IMR-90 (cell line): ENCODE results near the gene TCF12. TPM values are rescaled to one million over a fixed set of nuclear protein-coding genes. Genes with fewer than 3 reads are reported as not detected.
A peak's percentile ranks its signal among the peaks of the same experiment; 100 is the strongest.

ENCODE experiments used
- ATAC-seq: fragments of 200-7000 bp; cut with Tn5 transposase; 2 replicates; pipeline ENCODE4 v1.9.1; 2020; ENCODE audit warnings: low read depth, mild to moderate bottlenecking, moderate library complexity
- BruUV-seq: library from RNA; stranded (reverse); fragments of 400-500 nt; replicated peaks from 2 replicates; lab custom pipeline; 2021; lab: Mats Ljungman, UMichigan
- CTCF ChIA-PET: fragments of 300-600 bp; formaldehyde crosslinking; extraction: SDS; loops from one replicate; lab custom pipeline; 2021; ENCODE audit warnings: antibody characterized with exemption; lab: Yijun Ruan, JAX
- POLR2A ChIA-PET: fragments of 300-600 bp; sonication (Branson Sonifier 250); formaldehyde crosslinking; loops from one replicate; lab custom pipeline; 2022; ENCODE audit warnings: antibody characterized with exemption; ENCODE audit not compliant: unreplicated experiment; lab: Charles Lee
- DNase-seq: peaks from one replicate; pipeline ENCODE4 v3.0.0; 2013
- H2AFZ ChIP-seq: replicated peaks from 2 replicates; pipeline ENCODE3; 2013; ENCODE audit warnings: low read length, mild to moderate bottlenecking; ENCODE audit not compliant: poor library complexity
- H2AK5ac ChIP-seq: 2 replicates; pipeline ENCODE4 v1.6.1; 2013; ENCODE audit warnings: low read depth, low read length, inconsistent platforms
- H2AK9ac ChIP-seq: replicated peaks from 2 replicates; pipeline ENCODE3; 2013; ENCODE audit warnings: mild to moderate bottlenecking, low read depth, low read length, moderate library complexity; ENCODE audit not compliant: poor library complexity
- H2BK120ac ChIP-seq: 2 replicates; pipeline ENCODE4 v1.6.1; 2013; ENCODE audit warnings: low read depth, low read length, inconsistent platforms
- H2BK15ac ChIP-seq: 3 replicates; pipeline ENCODE4 v1.6.1; 2013; ENCODE audit warnings: low read depth, low read length, inconsistent platforms
- H2BK20ac ChIP-seq: 2 replicates; pipeline ENCODE4 v1.6.1; 2013; ENCODE audit warnings: low read depth, mild to moderate bottlenecking, inconsistent platforms, low read length, moderate library complexity
- H2BK5ac ChIP-seq: 2 replicates; pipeline ENCODE4 v1.6.1; 2013; ENCODE audit warnings: mild to moderate bottlenecking, low read depth, low read length, inconsistent platforms; ENCODE audit not compliant: poor library complexity, severe bottlenecking
- H3K14ac ChIP-seq: replicated peaks from 2 replicates; pipeline ENCODE4 v1.6.1; 2013; ENCODE audit warnings: low read depth, low read length, inconsistent platforms
- H3K18ac ChIP-seq: 2 replicates; pipeline ENCODE4 v1.6.1; 2013; ENCODE audit warnings: low read depth, low read length, control low read depth
- H3K23ac ChIP-seq: 2 replicates; pipeline ENCODE4 v1.6.1; 2013; ENCODE audit warnings: low read depth, low read length, inconsistent platforms
- H3K27ac ChIP-seq: 2 replicates; pipeline ENCODE4 v1.5.1; 2013; ENCODE audit warnings: mild to moderate bottlenecking, control low read depth, low read length; ENCODE audit not compliant: insufficient read depth
- H3K27me3 ChIP-seq: 2 replicates; pipeline ENCODE4 v1.6.1; 2013; ENCODE audit warnings: low read length; ENCODE audit not compliant: control insufficient read depth, insufficient read depth
- H3K36me3 ChIP-seq: 2 replicates; pipeline ENCODE4 v1.6.1; 2013; ENCODE audit warnings: low read length, mixed read lengths; ENCODE audit not compliant: control insufficient read depth, insufficient read depth
- H3K4ac ChIP-seq: 2 replicates; pipeline ENCODE4 v1.6.1; 2013; ENCODE audit warnings: low read depth, low read length, inconsistent platforms
- H3K4me1 ChIP-seq: 2 replicates; pipeline ENCODE4 v1.6.1; 2013; ENCODE audit warnings: low read length, mixed read lengths; ENCODE audit not compliant: control insufficient read depth, insufficient read depth
- H3K4me2 ChIP-seq: 2 replicates; pipeline ENCODE4 v1.6.1; 2013; ENCODE audit warnings: low read depth, mild to moderate bottlenecking, control low read depth, low read length, moderate library complexity
- H3K4me3 ChIP-seq: 2 replicates; pipeline ENCODE4 v1.5.1; 2013; ENCODE audit warnings: low read depth, mild to moderate bottlenecking, control low read depth, low read length, moderate library complexity; ENCODE audit not compliant: insufficient read depth
- H3K56ac ChIP-seq: 2 replicates; pipeline ENCODE4 v1.6.1; 2013; ENCODE audit warnings: low read length, inconsistent platforms; ENCODE audit not compliant: insufficient read depth; ENCODE audit errors: extremely low read depth
- H3K79me1 ChIP-seq, 2 experiments: 2 replicates each; pipeline ENCODE4 v1.6.1; 2013; ENCODE audit warnings: low read length in 2 of 2, inconsistent platforms in 1 of 2, low read depth in 1 of 2
- H3K9ac ChIP-seq: 2 replicates; pipeline ENCODE4 v1.6.1; 2013; ENCODE audit warnings: low read depth, low read length, control low read depth
- H3K9me1 ChIP-seq: 2 replicates; pipeline ENCODE4 v1.6.1; 2013; ENCODE audit warnings: low read length, inconsistent platforms; ENCODE audit not compliant: insufficient read depth
- H3K9me3 ChIP-seq: 2 replicates; pipeline ENCODE4 v1.6.1; 2013; ENCODE audit warnings: low read length; ENCODE audit not compliant: control insufficient read depth, insufficient read depth
- H4K20me1 ChIP-seq: 2 replicates; pipeline ENCODE4 v1.6.1; 2013; ENCODE audit warnings: low read length, inconsistent platforms; ENCODE audit not compliant: insufficient read depth
- H4K5ac ChIP-seq: 2 replicates; pipeline ENCODE4 v1.6.1; 2013; ENCODE audit warnings: mild to moderate bottlenecking, low read depth, low read length, control low read depth
- H4K8ac ChIP-seq, 2 experiments: 2 replicates each; pipeline ENCODE4 v1.6.1; 2013; ENCODE audit warnings: low read depth in 2 of 2, low read length in 2 of 2, control low read depth in 1 of 2, inconsistent platforms in 1 of 2
- H4K91ac ChIP-seq: 2 replicates; pipeline ENCODE4 v1.6.1; 2013; ENCODE audit warnings: low read depth, low read length, inconsistent platforms; ENCODE audit not compliant: insufficient read depth
- BHLHE40 ChIP-seq: fragments of 150-350 bp; IDR thresholded peaks from 2 replicates; pipeline ENCODE4 v1.6.1; 2016; ENCODE audit warnings: mild to moderate bottlenecking, low read depth, low read length
- CEBPB ChIP-seq: IDR thresholded peaks from 2 replicates; pipeline ENCODE4 v1.6.1; 2012; ENCODE audit warnings: low read depth, low read length, improper control_type of control experiment
- FOS ChIP-seq: fragments of 150-350 bp; IDR thresholded peaks from 2 replicates; pipeline ENCODE4 v1.6.1; 2016; ENCODE audit warnings: low read depth, low read length
- MAFK ChIP-seq: IDR thresholded peaks from 2 replicates; pipeline ENCODE4 v1.6.1; 2012; ENCODE audit warnings: low read depth, low read length, improper control_type of control experiment
- MAZ ChIP-seq: IDR thresholded peaks from 2 replicates; pipeline ENCODE4 v1.6.1; 2012; ENCODE audit warnings: low read depth, mild to moderate bottlenecking, low read length, improper control_type of control experiment, moderate library complexity, borderline replicate concordance
- MXI1 ChIP-seq: IDR thresholded peaks from 2 replicates; pipeline ENCODE4 v1.6.1; 2012; ENCODE audit warnings: low read depth, mild to moderate bottlenecking, low read length, moderate library complexity, borderline replicate concordance
- NFE2L2 ChIP-seq: fragments of 150-350 bp; IDR thresholded peaks from 2 replicates; pipeline ENCODE4 v1.6.1; 2016; ENCODE audit warnings: low read depth, mild to moderate bottlenecking, low read length
- POLR2A ChIP-seq: IDR thresholded peaks from 2 replicates; pipeline ENCODE4 v1.6.1; 2012; ENCODE audit warnings: mild to moderate bottlenecking, low read depth, low read length
- RAD21 ChIP-seq: IDR thresholded peaks from 2 replicates; pipeline ENCODE4 v1.6.1; 2012; ENCODE audit warnings: low read length, improper control_type of control experiment
- RCOR1 ChIP-seq: IDR thresholded peaks from 2 replicates; pipeline ENCODE4 v1.6.1; 2012; ENCODE audit warnings: mild to moderate bottlenecking, low read length, improper control_type of control experiment; ENCODE audit not compliant: insufficient replicate concordance
- RFX5 ChIP-seq: IDR thresholded peaks from 2 replicates; pipeline ENCODE4 v1.8.0; 2012; ENCODE audit warnings: low read depth, mild to moderate bottlenecking, low read length, moderate library complexity
- SMC3 ChIP-seq: fragments of 150-350 bp; IDR thresholded peaks from 2 replicates; pipeline ENCODE4 v1.6.1; 2016; ENCODE audit warnings: low read depth, mild to moderate bottlenecking, antibody characterized with exemption, low read length, moderate library complexity
- WGBS, 2 experiments: methylation state at CpG; one replicate each; pipeline versions ENCODE4 v1.1.5 to v1.1.7; 2013; ENCODE audit warnings: missing lambda C conversion rate in 2 of 2; ENCODE audit not compliant: insufficient read length in 1 of 2; ENCODE audit errors: extremely low coverage in 2 of 2; 5-methylcytosine and 5-hydroxymethylcytosine counted together
- dilution Hi-C: fragments of 300-500 bp; cut with HindIII; formaldehyde crosslinking; loops from one replicate; pipeline ENCODE4 v1.14.3; 2018; ENCODE audit warnings: low sequenced_read_pairs; ENCODE audit not compliant: unreplicated experiment
- in situ Hi-C: fragments of 300-500 bp; cut with MboI; formaldehyde crosslinking; loops from 3 replicates; pipeline ENCODE4 v1.14.3; 2019; ENCODE audit warnings: low sequenced_read_pairs, inconsistent platforms, mixed read lengths
- intact Hi-C: fragments of 100-400 bp; cut with micrococcal nuclease; formaldehyde crosslinking; loops from 2 replicates; pipeline ENCODE4 v1.10.0; 2022
- polyA plus RNA-seq, 3 experiments: library from polyadenylated mRNA; depleted of rRNA; stranded (reverse); fragments of >200 nt; gene quantifications; 2 replicates each; pipeline ENCODE4 v1.2.3, GENCODE V29; 2012; ENCODE audit warnings: low replicate concordance in 1 of 3
- total RNA-seq: library from RNA; depleted of rRNA; stranded (reverse); fragments of >200 nt; gene quantifications from 2 replicates; pipeline ENCODE4 v1.2.3, GENCODE V29; 2012
- TF ChIP-seq, protein P1 (sequence below): conservative IDR thresholded peaks from 2 replicates; pipeline ENCODE4 v1.5.1; 2012; ENCODE audit warnings: mild to moderate bottlenecking, low read depth, low read length, improper control_type of control experiment
- TF ChIP-seq, protein P2 (sequence below): fragments of 150-350 bp; IDR thresholded peaks from 2 replicates; pipeline ENCODE4 v1.6.1; 2016; ENCODE audit warnings: low read depth, mild to moderate bottlenecking, low read length, moderate library complexity, borderline replicate concordance

Gene TCF12
- total and polyA plus RNA-seq, 2 of the 4 experiments (the other 2 are of a cell fraction): 79.4 to 160 TPM

DNA sequence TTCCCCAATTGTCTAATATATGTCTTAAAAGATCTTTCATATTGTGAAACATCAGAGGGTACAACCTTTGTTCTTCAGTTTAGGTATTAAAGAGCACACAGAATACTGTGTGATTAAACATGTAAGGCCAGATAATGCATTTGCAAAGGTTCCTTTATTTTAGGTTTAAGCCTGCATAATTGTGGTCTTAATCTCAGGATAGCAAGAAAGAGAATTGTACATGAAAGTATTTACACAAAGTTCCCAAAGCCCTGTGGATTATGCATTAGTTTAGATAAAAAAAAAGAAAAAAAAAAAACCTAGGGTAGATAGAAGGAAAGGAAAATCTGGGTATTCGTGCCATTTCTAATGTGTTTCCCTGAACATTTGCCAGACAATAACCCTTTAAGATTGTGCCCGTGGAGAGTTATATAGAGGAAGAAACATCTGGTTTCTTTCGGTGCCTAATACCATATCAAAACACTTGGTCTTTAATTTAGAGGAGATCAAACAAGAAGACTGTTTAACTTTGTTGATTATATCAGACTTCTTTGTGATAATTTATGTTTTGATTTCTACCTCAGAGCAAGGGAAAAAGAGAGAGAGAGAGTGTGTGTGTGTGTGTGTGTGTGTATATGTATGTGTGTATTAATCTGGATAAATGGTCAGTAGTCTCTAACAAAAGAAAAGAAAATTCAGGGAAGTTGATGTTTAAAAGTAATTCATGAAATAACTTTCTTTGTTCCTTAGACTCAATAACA lies 318.3 kb downstream of the TCF12 start (continued):
- TF ChIP-seq, protein P1, sequence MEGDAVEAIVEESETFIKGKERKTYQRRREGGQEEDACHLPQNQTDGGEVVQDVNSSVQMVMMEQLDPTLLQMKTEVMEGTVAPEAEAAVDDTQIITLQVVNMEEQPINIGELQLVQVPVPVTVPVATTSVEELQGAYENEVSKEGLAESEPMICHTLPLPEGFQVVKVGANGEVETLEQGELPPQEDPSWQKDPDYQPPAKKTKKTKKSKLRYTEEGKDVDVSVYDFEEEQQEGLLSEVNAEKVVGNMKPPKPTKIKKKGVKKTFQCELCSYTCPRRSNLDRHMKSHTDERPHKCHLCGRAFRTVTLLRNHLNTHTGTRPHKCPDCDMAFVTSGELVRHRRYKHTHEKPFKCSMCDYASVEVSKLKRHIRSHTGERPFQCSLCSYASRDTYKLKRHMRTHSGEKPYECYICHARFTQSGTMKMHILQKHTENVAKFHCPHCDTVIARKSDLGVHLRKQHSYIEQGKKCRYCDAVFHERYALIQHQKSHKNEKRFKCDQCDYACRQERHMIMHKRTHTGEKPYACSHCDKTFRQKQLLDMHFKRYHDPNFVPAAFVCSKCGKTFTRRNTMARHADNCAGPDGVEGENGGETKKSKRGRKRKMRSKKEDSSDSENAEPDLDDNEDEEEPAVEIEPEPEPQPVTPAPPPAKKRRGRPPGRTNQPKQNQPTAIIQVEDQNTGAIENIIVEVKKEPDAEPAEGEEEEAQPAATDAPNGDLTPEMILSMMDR: no peak

- no peak overlapping the region for H3K27ac ChIP-seq
- no peak overlapping the region for H2BK5ac ChIP-seq
- no peak overlapping the region; the same call in 1 of the 2 replicates for H4K5ac ChIP-seq
- peaks cover 11% of the 10 kb centered on the region for H3K4me1 ChIP-seq
- H4K8ac ChIP-seq: no peak overlapping the region; a peak in 1 of 4 replicates
- WGBS, 2 experiments: no CpG with 5 or more reads among the region's 2 CpGs
- no peak overlapping the region for H3K4me3 ChIP-seq
- H3K56ac ChIP-seq: no peak overlapping the region
- H3K9me3 ChIP-seq: no peaks in the 10 kb centered on the region
- DNase-seq: no peak
- H3K4me2 ChIP-seq: peak overlapping the region; percentile 2; the same call in 1 of the 2 replicates
- H4K91ac ChIP-seq: 0 out of 2 replicates have a peak overlapping the region, but pooled peaks have one; percentile 2
- peaks cover 12% of the 10 kb centered on the region for H3K36me3 ChIP-seq
- H3K27me3 ChIP-seq: no peaks in the 10 kb centered on the region
- H3K9me1 ChIP-seq: peaks cover 6% of the 10 kb centered on the region; the same call in 1 of the 2 replicates
- BruUV-seq: no TSS peak
- intact Hi-C loops (no loop called here), in situ Hi-C loops (no loop called here), dilution Hi-C loops (no loop called here)
- no peak overlapping the region; the same call in 1 of the 2 replicates for H2AK5ac ChIP-seq
- H2AK9ac ChIP-seq: no peak overlapping the region
- no peaks in the 10 kb centered on the region; the same call in 1 of the 2 replicates for H4K20me1 ChIP-seq
- peak overlapping the region; percentile 52; the same call in 1 of the 2 replicates for H3K23ac ChIP-seq
- H2BK20ac ChIP-seq: no peak overlapping the region
- H3K14ac ChIP-seq: peak overlapping the region; percentile 31; the same call in 1 of the 2 replicates
- CTCF ChIA-PET: no interaction called here
- peak overlapping the region; percentile 25; the same call in 1 of the 2 replicates for H3K4ac ChIP-seq
- ATAC-seq: no peak
- POLR2A ChIA-PET: no interaction called here
- no peak overlapping the region for H2AFZ ChIP-seq
- H3K9ac ChIP-seq: no peak overlapping the region
- peak overlapping the region; percentile 2; the same call in 1 of the 2 replicates for H3K18ac ChIP-seq
- 0 out of 3 replicates have a peak overlapping the region, but pooled peaks have one; percentile 36 for H2BK15ac ChIP-seq
- H3K79me1 ChIP-seq: peaks cover under 1 to 30% of the 10 kb centered on the region in 2 experiments
- peak overlapping the region; percentile 30; the same call in 1 of the 2 replicates for H2BK120ac ChIP-seq
- TF ChIP-seq MAZ (no peak), FOS (no peak), MAFK (no peak), RAD21 (no peak), POLR2A (no peak), SMC3 (no peak), BHLHE40 (no peak), CEBPB (no peak), RCOR1 (no peak), RFX5 (no peak), MXI1 (no peak), NFE2L2 (no peak)
- TF ChIP-seq, protein P2, sequence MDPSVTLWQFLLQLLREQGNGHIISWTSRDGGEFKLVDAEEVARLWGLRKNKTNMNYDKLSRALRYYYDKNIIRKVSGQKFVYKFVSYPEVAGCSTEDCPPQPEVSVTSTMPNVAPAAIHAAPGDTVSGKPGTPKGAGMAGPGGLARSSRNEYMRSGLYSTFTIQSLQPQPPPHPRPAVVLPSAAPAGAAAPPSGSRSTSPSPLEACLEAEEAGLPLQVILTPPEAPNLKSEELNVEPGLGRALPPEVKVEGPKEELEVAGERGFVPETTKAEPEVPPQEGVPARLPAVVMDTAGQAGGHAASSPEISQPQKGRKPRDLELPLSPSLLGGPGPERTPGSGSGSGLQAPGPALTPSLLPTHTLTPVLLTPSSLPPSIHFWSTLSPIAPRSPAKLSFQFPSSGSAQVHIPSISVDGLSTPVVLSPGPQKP: no peak
These were observed 318.8 kb downstream of the TCF12 start for GRCh38 chr15:57237301-57237642.
